ENCODE measurements around the gene CRYGA. TPM values are rescaled to one million over a fixed set of nuclear protein-coding genes. Genes with fewer than 3 reads are reported as not detected.
"Not testable (repeated sequence)": the region's sequence is repeated elsewhere in the genome, so short reads cannot be mapped to it uniquely, and the experiment has no call there.

CRYGA gene
- total and polyA plus RNA-seq, 7 donors: not detected

DNA sequence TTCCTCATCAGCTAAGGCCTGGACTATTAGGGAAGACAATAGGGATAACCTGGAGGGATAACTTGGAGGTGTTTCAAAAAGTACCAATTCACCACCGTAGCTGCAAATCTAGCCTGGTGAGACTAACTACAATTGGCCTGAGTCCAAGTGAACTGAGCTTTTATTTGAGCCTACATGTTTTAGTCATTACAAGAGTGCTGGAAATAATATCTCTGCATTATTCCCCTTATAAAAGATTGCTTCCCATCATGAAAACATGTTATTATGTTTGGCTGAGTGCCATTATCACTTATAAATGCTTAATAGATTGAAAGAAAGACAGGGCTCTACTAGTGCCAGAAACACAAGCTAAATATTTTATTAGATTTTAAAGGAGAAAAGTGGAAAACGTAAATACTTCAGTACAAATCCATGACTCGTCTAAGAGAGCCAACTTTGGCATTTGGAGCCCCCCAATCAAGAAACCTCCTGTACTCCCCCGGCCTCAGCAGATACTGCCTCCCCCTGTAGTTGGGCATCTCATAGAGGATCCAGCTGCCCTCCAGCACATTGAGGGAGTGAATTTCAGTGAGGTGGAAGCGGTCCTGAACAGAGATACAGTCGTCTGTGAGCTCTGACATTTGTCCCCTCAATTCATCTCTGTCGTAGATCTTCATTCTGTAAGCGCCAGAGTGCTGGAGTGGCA lies 21.0 kb downstream of the CRYGA start:
- 21 to 29% (median 23%) methylated on average over 8 of the region's 8 CpGs for WGBS, 3 donors
- no peaks in the 10 kb centered on the region for H3K4me1 ChIP-seq
- H3K4me3 ChIP-seq: no peak overlapping the region
- intact Hi-C loops (cut with DNase I): no loop called here
- H3K36me3 ChIP-seq (ENCODE audit: insufficient read depth in 1 of 2, low read depth in 1 of 2): no peaks in the 10 kb centered on the region
- DNase-seq (no peak), ATAC-seq (no peak)
- H3K9me3 ChIP-seq: no peaks in the 10 kb centered on the region
- H3K27ac ChIP-seq: no peak overlapping the region
- no peaks in the 10 kb centered on the region for H3K27me3 ChIP-seq (ENCODE audit: insufficient read depth in 3 of 3, low read length in 2 of 3)
- TF ChIP-seq, protein P1, sequence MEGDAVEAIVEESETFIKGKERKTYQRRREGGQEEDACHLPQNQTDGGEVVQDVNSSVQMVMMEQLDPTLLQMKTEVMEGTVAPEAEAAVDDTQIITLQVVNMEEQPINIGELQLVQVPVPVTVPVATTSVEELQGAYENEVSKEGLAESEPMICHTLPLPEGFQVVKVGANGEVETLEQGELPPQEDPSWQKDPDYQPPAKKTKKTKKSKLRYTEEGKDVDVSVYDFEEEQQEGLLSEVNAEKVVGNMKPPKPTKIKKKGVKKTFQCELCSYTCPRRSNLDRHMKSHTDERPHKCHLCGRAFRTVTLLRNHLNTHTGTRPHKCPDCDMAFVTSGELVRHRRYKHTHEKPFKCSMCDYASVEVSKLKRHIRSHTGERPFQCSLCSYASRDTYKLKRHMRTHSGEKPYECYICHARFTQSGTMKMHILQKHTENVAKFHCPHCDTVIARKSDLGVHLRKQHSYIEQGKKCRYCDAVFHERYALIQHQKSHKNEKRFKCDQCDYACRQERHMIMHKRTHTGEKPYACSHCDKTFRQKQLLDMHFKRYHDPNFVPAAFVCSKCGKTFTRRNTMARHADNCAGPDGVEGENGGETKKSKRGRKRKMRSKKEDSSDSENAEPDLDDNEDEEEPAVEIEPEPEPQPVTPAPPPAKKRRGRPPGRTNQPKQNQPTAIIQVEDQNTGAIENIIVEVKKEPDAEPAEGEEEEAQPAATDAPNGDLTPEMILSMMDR (IDR thresholded peaks at IDR 0.05): no peak

DNA sequence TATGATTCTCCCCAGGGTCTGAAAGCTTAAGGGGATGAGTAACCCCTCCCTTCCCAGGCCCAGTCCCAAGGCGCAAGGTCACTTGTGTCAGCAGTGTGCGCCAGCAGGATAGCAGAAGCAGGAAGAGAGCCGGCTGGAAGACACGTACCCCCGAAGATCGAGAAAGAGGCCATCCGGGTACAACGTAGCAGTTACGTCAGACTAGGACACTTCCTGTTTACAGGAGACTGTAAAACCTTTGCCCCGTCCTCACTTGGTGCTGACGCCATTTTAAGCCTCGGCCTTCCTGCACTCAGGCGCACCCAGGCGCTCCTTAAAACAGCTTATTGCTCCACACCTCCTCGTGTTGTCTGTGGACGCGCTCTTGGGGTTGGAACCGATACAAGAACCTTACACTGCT lies 23.9 kb downstream of the CRYGA start:
- TF ChIP-seq, protein P1 (IDR thresholded peaks at IDR 0.05): no peak
- no peaks in the 10 kb centered on the region for H3K9me3 ChIP-seq
- no peaks in the 10 kb centered on the region for H3K4me1 ChIP-seq
- no peaks in the 10 kb centered on the region for H3K27me3 ChIP-seq (ENCODE audit: insufficient read depth in 3 of 3, low read length in 2 of 3)
- intact Hi-C loops (cut with DNase I): no loop called here
- no peak overlapping the region for H3K4me3 ChIP-seq
- H3K36me3 ChIP-seq (ENCODE audit: insufficient read depth in 1 of 2, low read depth in 1 of 2): no peaks in the 10 kb centered on the region
- no peak for DNase-seq
- no peak for ATAC-seq
- 85 to 89% (median 85%) methylated on average over 18 of the region's 18 CpGs for WGBS, 3 donors
- H3K27ac ChIP-seq: no peak overlapping the region

DNA sequence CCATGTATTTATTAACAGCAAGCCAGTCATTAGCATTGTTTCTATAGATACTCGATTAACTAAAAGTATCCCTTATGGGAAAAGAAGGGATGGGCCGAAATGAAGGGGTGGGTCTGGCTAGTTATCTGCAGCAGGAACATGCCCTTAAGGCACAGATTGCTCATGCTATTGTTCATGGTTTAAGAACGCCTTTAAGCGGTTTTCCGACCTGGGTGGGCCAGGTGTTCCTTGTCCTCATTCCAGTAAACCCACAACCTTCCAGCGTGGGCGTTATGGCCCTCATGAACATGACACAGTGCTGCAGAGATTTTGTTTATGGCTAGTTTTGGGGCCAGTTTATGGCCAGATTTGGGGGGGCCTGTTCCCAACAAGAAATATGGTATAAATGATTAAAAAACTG lies 25.1 kb downstream of the CRYGA start:
- DNase-seq; H3K27ac ChIP-seq; H3K4me1 ChIP-seq; H3K4me3 ChIP-seq; H3K36me3 ChIP-seq (ENCODE audit: insufficient read depth in 1 of 2, low read depth in 1 of 2); ATAC-seq; H3K27me3 ChIP-seq (ENCODE audit: insufficient read depth in 3 of 3, low read length in 2 of 3); H3K9me3 ChIP-seq; intact Hi-C loops (cut with DNase I): not testable (repeated sequence)
- 86 to 91% (median 91%) methylated on average over 7 of the region's 7 CpGs for WGBS, 3 donors

DNA sequence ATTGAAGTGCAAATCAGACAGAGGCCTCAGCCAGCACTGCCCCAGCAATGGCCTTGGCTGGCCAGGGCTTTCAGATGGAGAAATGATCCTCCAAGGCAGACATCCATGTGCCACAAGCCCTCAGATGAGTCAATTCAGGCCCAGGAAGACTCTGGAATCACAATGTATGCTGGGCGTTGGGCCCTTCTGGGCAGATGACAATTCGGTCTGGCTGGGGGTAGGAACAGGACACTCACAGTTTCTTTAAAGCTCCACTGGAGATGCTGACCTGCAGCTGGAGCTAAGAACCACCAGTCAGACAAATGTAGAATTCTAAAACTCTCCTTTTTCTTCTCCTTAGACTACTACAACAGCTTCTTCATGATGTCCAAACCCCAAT lies 26.7 kb downstream of the CRYGA start:
- DNase-seq (no peak), ATAC-seq (no peak)
- Histone ChIP-seq H3K27me3 (ENCODE audit: insufficient read depth in 3 of 3, low read length in 2 of 3) (no peaks in the 10 kb centered on the region), H3K9me3 (no peaks in the 10 kb centered on the region), H3K4me3 (no peak overlapping the region), H3K4me1 (no peaks in the 10 kb centered on the region), H3K36me3 (ENCODE audit: insufficient read depth in 1 of 2, low read depth in 1 of 2) (no peaks in the 10 kb centered on the region), H3K27ac (no peak overlapping the region)
- TF ChIP-seq, protein P1 (IDR thresholded peaks at IDR 0.05): no peak
- intact Hi-C loops (cut with DNase I): no loop called here
- 77 to 91% (median 84%) methylated on average over 2 of the region's 2 CpGs for WGBS, 3 donors

DNA sequence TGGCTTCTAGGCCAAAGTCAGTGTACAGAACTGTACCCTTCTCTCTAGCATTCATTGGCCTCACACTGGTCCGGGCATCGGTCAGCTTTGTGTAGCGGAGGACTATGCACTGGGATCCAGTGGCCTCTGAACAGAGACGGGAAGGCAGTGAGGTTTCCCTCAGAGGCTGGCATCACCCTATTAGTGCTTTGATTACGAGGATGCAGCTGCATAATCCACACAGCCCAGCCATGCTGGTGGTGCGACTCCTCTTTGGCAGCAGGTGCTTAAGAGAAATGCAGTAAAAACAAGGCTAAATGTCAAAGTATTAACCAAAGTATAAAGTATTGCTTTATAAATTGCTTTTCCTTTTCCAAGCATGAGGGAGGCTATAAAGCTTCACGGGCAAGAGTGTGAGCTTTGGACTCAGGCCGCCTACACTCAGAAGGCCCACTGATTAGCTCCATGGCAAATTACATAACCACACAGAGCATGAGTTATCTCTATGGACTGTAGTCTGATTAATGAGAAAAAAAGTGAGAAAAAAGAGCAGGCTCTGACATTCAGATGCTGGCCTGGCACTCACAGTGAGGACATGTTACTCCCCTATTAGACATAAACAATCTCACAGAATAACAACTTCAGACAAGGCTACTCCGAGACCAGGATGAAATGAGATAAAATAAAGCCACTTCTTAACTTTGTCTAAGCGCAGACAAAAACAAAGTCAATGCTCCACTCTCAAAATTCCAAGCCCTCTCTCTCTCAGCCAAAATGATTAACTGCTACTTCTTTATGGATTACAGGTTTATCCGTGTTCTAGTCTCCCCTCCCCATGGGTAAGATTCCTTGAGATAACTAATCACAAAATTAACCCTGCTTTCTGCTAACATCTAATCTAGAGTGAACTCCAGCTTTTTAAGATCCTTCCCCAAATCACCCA lies 27.3 kb downstream of the CRYGA start:
- 66 to 76% (median 70%) methylated on average over 11 of the region's 11 CpGs for WGBS, 3 donors
- no peaks in the 10 kb centered on the region for H3K4me1 ChIP-seq
- no peak overlapping the region for H3K27ac ChIP-seq
- DNase-seq (no peak), ATAC-seq (no peak)
- TF ChIP-seq, protein P1 (IDR thresholded peaks at IDR 0.05): no peak
- intact Hi-C loops (cut with DNase I): no loop called here
- H3K4me3 ChIP-seq: no peak overlapping the region
- no peaks in the 10 kb centered on the region for H3K9me3 ChIP-seq
- H3K36me3 ChIP-seq (ENCODE audit: insufficient read depth in 1 of 2, low read depth in 1 of 2): no peaks in the 10 kb centered on the region
- H3K27me3 ChIP-seq (ENCODE audit: insufficient read depth in 3 of 3, low read length in 2 of 3): no peaks in the 10 kb centered on the region
